WTC11 (cell line): ENCODE data around the gene SEMA3D.

Experiments used
- ATF6 ChIP-seq: sonication (generic); formaldehyde crosslinking; IDR thresholded peaks from 2 replicates; pipeline ENCODE4 v1.8.1; 2023; ENCODE audit warnings: mild to moderate bottlenecking, missing genetic modification reagents
- CTCF ChIP-seq: fragments of 200-600 bp; IDR thresholded peaks from 2 replicates; pipeline ENCODE4 v1.8.0; 2022; ENCODE audit warnings: antibody characterized with exemption
- FOXJ3 ChIP-seq: sonication (generic); formaldehyde crosslinking; IDR thresholded peaks from 2 replicates; pipeline ENCODE4 v1.9.0; 2021; ENCODE audit warnings: missing genetic modification reagents, mild to moderate bottlenecking, borderline replicate concordance
- FOXP4 ChIP-seq: sonication (generic); formaldehyde crosslinking; IDR thresholded peaks from 2 replicates; pipeline ENCODE4 v1.8.0; 2022; ENCODE audit warnings: mild to moderate bottlenecking, missing genetic modification reagents
- GABPB1 ChIP-seq: sonication (generic); formaldehyde crosslinking; IDR thresholded peaks from 2 replicates; pipeline ENCODE4 v1.8.1; 2023; ENCODE audit warnings: mild to moderate bottlenecking, missing genetic modification reagents
- GTF2I ChIP-seq: fragments of 250-450 bp; sonication (Bioruptor Pico); conservative IDR thresholded peaks from 2 replicates; pipeline ENCODE4 v1.4.0; 2021; ENCODE audit warnings: mild to moderate bottlenecking
- JUN ChIP-seq: sonication (generic); formaldehyde crosslinking; IDR thresholded peaks from 2 replicates; pipeline ENCODE4 v1.8.0; 2023; ENCODE audit warnings: mild to moderate bottlenecking, missing genetic modification reagents
- NR3C1 ChIP-seq: sonication (generic); formaldehyde crosslinking; conservative IDR thresholded peaks from 2 replicates; pipeline ENCODE4 v1.8.1; 2023; ENCODE audit warnings: low read depth, mild to moderate bottlenecking, missing genetic modification reagents
- SP1 ChIP-seq: sonication (generic); formaldehyde crosslinking; conservative IDR thresholded peaks from 2 replicates; pipeline ENCODE4 v1.8.1; 2022; ENCODE audit warnings: missing genetic modification reagents
- TEAD1 ChIP-seq: sonication (generic); formaldehyde crosslinking; IDR thresholded peaks from 2 replicates; pipeline ENCODE4 v1.8.0; 2022; ENCODE audit warnings: mild to moderate bottlenecking, missing genetic modification reagents
- ZBTB21 ChIP-seq: sonication (generic); formaldehyde crosslinking; IDR thresholded peaks from 2 replicates; pipeline ENCODE4 v1.8.1; 2023; ENCODE audit warnings: mild to moderate bottlenecking, missing genetic modification reagents, borderline replicate concordance

GRCh38 chr7:84949067-84949466 is 237.8 kb downstream of the SEMA3D start:
- TF ChIP-seq CTCF (no peak), JUN (CRISPR knock-in tag) (no peak), ZBTB21 (no peak), FOXP4 (no peak), SP1 (CRISPR knock-in tag) (no peak), NR3C1 (no peak), GTF2I (no peak), ATF6 (CRISPR knock-in tag) (no peak), TEAD1 (CRISPR knock-in tag) (no peak), GABPB1 (CRISPR knock-in tag) (no peak), FOXJ3 (no peak)
